ENCODE data around the gene SEPTIN7. TPM values are rescaled to one million over a fixed set of nuclear protein-coding genes. Genes with fewer than 3 reads are reported as not detected.

Gene SEPTIN7
- total RNA-seq, 1 donor from 2014 or later = 560 TPM

DNA sequence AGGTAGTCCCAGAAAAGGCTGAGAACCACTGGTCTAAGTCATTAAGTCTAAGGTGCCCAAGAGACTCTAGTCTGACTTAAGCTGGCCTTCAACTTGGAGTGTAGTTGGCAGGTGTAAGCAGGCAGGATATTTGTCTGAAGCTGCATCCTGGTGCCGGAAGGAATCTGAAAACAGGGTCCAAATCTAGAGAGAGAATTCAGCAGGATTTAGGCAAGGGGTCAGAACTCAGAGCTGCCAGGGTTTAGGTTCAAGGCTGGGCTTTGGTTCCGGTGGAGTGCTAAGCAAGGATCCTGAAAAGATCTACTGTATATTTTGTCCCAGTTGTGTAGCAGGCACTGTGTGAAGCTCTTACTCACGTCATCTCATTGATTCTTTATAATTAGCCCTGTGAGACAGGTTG lies 16.5 kb upstream of the SEPTIN7 start:
- TF ChIP-seq EZH2 (IDR thresholded peaks at IDR 0.05) (no peak), EZH2phosphoT487 (IDR thresholded peaks at IDR 0.05) (no peak)
- TF ChIP-seq, protein P1, sequence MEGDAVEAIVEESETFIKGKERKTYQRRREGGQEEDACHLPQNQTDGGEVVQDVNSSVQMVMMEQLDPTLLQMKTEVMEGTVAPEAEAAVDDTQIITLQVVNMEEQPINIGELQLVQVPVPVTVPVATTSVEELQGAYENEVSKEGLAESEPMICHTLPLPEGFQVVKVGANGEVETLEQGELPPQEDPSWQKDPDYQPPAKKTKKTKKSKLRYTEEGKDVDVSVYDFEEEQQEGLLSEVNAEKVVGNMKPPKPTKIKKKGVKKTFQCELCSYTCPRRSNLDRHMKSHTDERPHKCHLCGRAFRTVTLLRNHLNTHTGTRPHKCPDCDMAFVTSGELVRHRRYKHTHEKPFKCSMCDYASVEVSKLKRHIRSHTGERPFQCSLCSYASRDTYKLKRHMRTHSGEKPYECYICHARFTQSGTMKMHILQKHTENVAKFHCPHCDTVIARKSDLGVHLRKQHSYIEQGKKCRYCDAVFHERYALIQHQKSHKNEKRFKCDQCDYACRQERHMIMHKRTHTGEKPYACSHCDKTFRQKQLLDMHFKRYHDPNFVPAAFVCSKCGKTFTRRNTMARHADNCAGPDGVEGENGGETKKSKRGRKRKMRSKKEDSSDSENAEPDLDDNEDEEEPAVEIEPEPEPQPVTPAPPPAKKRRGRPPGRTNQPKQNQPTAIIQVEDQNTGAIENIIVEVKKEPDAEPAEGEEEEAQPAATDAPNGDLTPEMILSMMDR (IDR thresholded peaks at IDR 0.05) = no peak
- Histone ChIP-seq H3K36me3 (no peaks in the 10 kb centered on the region), H3K4me3 (no peak overlapping the region), H3K27me3 (no peaks in the 10 kb centered on the region), H3K27ac (no peak overlapping the region), H3K9me3 (ENCODE audit: low read depth) (no peaks in the 10 kb centered on the region), H3K9ac (no peak overlapping the region), H4K20me1 (ENCODE audit: low read depth) (no peaks in the 10 kb centered on the region), H3K79me2 (ENCODE audit: low read depth) (no peaks in the 10 kb centered on the region), H3F3A (ENCODE audit: low read depth) (no peaks in the 10 kb centered on the region), H3K4me1 (no peaks in the 10 kb centered on the region), H2AFZ (replicated peaks) (no peak overlapping the region), H3K4me2 (no peak overlapping the region)
- no peak for DNase-seq (ENCODE audit: low spot score)
- no peaks in the 10 kb centered on the region for H3K36me3 Mint-ChIP-seq
- H3K4me3 Mint-ChIP-seq = no peak overlapping the region
- H3K27ac Mint-ChIP-seq = no peak overlapping the region
- H3K9me3 Mint-ChIP-seq = peaks cover 9% of the 10 kb centered on the region
- no peaks in the 10 kb centered on the region for H3K4me1 Mint-ChIP-seq
- no peaks in the 10 kb centered on the region for H3K27me3 Mint-ChIP-seq (ENCODE audit: insufficient read depth, low read depth)

DNA sequence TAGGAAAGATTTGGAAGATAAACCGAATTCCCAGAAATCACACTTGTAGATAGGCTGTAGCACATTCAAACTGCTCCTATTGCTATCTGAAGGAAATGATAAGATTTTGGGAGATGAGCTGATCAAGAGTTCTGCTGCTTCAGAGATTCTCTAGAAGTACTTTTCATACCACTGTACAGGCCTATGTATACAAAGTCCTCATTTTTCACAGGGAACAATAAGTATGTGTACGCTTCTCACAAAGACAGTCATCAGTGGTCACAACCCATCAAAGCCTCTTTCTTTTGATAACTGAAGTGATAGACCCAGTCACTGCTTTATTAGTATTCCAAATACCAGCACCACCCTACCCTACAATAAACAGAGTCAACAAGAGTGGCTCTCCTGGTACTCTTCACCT lies 15.6 kb upstream of the SEPTIN7 start:
- no peak for DNase-seq (ENCODE audit: low spot score)
- Histone ChIP-seq H3K4me2 (no peak overlapping the region), H3K79me2 (ENCODE audit: low read depth) (no peaks in the 10 kb centered on the region), H3K4me1 (no peaks in the 10 kb centered on the region), H3K4me3 (no peak overlapping the region), H3K9me3 (ENCODE audit: low read depth) (no peaks in the 10 kb centered on the region), H3K27ac (no peak overlapping the region), H3K9ac (no peak overlapping the region), H4K20me1 (ENCODE audit: low read depth) (no peaks in the 10 kb centered on the region), H3F3A (ENCODE audit: low read depth) (no peaks in the 10 kb centered on the region), H3K27me3 (no peaks in the 10 kb centered on the region), H2AFZ (replicated peaks) (no peak overlapping the region), H3K36me3 (no peaks in the 10 kb centered on the region)
- TF ChIP-seq EZH2phosphoT487 (IDR thresholded peaks at IDR 0.05) (no peak), EZH2 (IDR thresholded peaks at IDR 0.05) (no peak)
- TF ChIP-seq, protein P1 (IDR thresholded peaks at IDR 0.05) = no peak
- no peak overlapping the region for H3K4me3 Mint-ChIP-seq
- H3K27ac Mint-ChIP-seq = no peak overlapping the region
- no peaks in the 10 kb centered on the region for H3K4me1 Mint-ChIP-seq
- no peaks in the 10 kb centered on the region for H3K27me3 Mint-ChIP-seq (ENCODE audit: insufficient read depth, low read depth)
- H3K9me3 Mint-ChIP-seq = peaks cover 15% of the 10 kb centered on the region
- peaks cover 3% of the 10 kb centered on the region for H3K36me3 Mint-ChIP-seq

DNA sequence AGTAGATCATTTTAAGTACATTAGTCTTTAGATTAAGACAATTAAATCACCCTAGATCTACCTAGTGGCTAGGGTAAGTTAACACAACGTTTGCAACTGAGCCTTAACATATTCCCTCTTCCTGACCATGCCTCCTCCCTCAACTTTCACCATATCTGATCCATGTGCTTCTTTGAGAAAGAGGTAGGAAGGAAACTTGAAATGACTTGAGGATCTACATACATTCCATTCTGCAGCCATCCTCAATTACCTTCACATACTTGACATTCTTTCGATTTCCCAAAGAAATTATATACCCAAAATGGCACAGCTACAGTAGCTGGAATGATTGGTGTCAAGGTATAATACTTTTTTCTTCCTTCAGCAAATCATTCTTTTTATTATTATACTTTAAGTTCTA lies 12.9 kb upstream of the SEPTIN7 start:
- TF ChIP-seq, protein P1 (IDR thresholded peaks at IDR 0.05) = no peak
- TF ChIP-seq EZH2phosphoT487 (IDR thresholded peaks at IDR 0.05) (no peak), EZH2 (IDR thresholded peaks at IDR 0.05) (no peak)
- Histone ChIP-seq H3K9me3 (ENCODE audit: low read depth) (no peaks in the 10 kb centered on the region), H3K4me1 (no peaks in the 10 kb centered on the region), H3K4me2 (no peak overlapping the region), H3K4me3 (no peak overlapping the region), H2AFZ (replicated peaks) (no peak overlapping the region), H3K27me3 (no peaks in the 10 kb centered on the region), H3K9ac (no peak overlapping the region), H3K27ac (no peak overlapping the region), H3K36me3 (no peaks in the 10 kb centered on the region), H4K20me1 (ENCODE audit: low read depth) (no peaks in the 10 kb centered on the region), H3F3A (ENCODE audit: low read depth) (no peaks in the 10 kb centered on the region), H3K79me2 (ENCODE audit: low read depth) (no peaks in the 10 kb centered on the region)
- Mint-ChIP-seq H3K4me1 (no peaks in the 10 kb centered on the region), H3K27ac (no peak overlapping the region), H3K27me3 (ENCODE audit: insufficient read depth, low read depth) (no peaks in the 10 kb centered on the region), H3K9me3 (peaks cover 18% of the 10 kb centered on the region), H3K4me3 (no peak overlapping the region), H3K36me3 (peaks cover 3% of the 10 kb centered on the region)
- no peak for DNase-seq (ENCODE audit: low spot score)

All from neural progenitor cell (in vitro differentiated cells).